ENCODE results near the gene ACACA. TPM values are rescaled to one million over a fixed set of nuclear protein-coding genes. Genes with fewer than 3 reads are reported as not detected.
"Not testable (repeated sequence)": the region's sequence is repeated elsewhere in the genome, so short reads cannot be mapped to it uniquely, and the experiment has no call there.

ACACA gene
- total RNA-seq, 2 experiments from 2014 or later, result 45.1 to 45.9 TPM

DNA sequence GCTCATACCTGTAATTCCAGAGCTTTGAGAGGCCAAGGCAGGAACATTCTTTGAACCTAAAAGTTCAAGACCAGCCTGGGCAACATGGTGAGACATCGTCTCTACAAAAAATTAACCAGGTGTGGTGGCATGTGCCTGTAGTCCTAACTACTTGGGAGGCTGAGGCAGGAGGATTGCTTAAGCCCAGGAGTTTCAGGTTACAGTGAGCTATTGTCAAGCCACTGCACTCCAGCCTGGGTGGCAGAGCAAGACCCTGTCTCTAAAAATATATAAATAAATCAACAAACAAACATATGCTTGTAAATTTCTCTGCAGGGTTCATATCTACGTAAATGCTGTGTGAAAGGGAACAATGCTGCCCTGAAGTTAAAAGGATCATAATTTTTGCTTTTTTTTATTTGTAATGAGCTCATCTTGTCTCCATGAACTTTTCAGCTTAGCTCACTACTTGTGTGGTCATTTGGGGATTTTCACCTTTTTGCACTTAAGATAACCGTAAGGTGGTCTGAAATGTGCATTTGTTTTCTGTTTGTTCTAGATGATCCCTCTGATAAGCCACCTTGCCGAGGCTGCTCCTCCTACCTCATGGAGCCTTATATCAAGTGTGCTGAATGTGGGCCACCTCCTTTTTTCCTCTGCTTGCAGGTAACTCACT is 16.5 kb upstream of the ACACA start:
- no peak for DNase-seq
- H3K27ac Mint-ChIP-seq, result peak overlapping the region; percentile 76
- H3K4me3 Mint-ChIP-seq, result no peak overlapping the region
- no peaks in the 10 kb centered on the region for H3K9me3 Mint-ChIP-seq
- POLR2A ChIA-PET, result interaction anchor here (0.7 kb wide), 1 partner anchor 15 kb away, joined by 3 read pairs; no protein-coding TSS in a partner anchor
- no peaks in the 10 kb centered on the region for H3K27me3 Mint-ChIP-seq
- peaks cover 15% of the 10 kb centered on the region for H3K36me3 Mint-ChIP-seq
- peaks cover 6% of the 10 kb centered on the region for H3K4me1 Mint-ChIP-seq
- no peak for ATAC-seq (ENCODE audit: low read depth)

DNA sequence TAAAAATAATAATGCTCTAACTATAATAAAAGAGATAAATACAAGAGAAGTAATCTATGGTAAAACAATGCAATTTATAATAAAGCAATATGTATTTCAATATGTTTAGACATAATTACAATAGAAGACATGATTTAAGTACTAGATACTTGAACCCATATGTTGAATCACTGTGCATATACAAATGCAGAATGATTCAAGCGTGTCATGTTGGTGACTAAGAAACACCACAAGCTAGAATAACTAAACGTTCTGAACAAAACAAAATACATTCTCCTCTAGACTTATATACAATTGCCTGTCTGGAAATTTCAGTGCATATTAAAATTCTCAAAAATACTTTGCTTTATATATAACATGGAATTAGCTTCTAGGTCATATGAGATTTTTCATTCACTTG is 11.2 kb upstream of the ACACA start:
- no peaks in the 10 kb centered on the region for H3K9me3 Mint-ChIP-seq
- no peak overlapping the region for H3K4me3 Mint-ChIP-seq
- no peak overlapping the region for H3K27ac Mint-ChIP-seq
- DNase-seq (no peak), ATAC-seq (ENCODE audit: low read depth) (no peak)
- POLR2A ChIA-PET, result no interaction called here
- peaks cover 3% of the 10 kb centered on the region for H3K4me1 Mint-ChIP-seq
- H3K27me3 Mint-ChIP-seq, result no peaks in the 10 kb centered on the region
- H3K36me3 Mint-ChIP-seq, result peaks cover 19% of the 10 kb centered on the region

DNA sequence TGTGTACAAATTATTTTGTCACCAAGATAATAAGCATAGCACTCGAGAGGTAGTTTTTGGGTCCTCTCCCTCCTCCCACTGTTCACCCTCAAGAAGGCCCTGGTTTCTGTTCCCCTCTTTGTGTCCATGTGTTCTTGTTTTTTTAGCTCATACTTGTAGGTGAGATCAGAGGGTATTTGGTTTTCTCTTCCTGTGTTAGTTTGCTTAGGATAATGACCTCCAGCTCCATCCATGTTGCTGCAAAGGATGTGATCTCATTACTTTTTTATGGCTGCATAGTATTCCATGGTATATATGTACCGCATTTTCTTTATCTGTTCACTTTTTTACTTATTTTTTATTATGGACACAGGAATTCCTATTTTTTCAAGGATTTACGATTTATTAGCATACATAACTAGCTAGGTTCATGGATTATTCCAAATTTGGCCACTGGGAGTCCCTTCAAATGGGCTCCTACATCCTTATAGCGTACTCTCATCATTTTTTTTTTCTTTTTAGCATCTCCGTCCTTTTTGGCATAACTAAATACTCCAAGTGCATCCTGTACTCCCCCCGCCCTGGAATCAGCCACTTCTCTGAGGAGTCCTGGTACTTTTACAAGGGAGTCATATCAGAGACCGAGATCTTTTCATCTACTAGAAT is 7.4 kb upstream of the ACACA start:
- Mint-ChIP-seq H3K27ac (no peak overlapping the region), H3K27me3 (no peaks in the 10 kb centered on the region), H3K9me3 (no peaks in the 10 kb centered on the region), H3K4me3 (no peak overlapping the region), H3K4me1 (peaks cover 5% of the 10 kb centered on the region), H3K36me3 (peaks cover 37% of the 10 kb centered on the region)
- ATAC-seq (ENCODE audit: low read depth) (no peak), DNase-seq (no peak)
- POLR2A ChIA-PET, result no interaction called here

GRCh38 chr17:37410357-37410756 is 3.7 kb upstream of the ACACA start:
- H3K27ac Mint-ChIP-seq, result no peak overlapping the region
- no peak for ATAC-seq (ENCODE audit: low read depth)
- H3K4me3 Mint-ChIP-seq, result no peak overlapping the region
- no peaks in the 10 kb centered on the region for H3K9me3 Mint-ChIP-seq
- no peak for DNase-seq
- H3K36me3 Mint-ChIP-seq, result peaks cover 36% of the 10 kb centered on the region
- H3K27me3 Mint-ChIP-seq, result no peaks in the 10 kb centered on the region
- POLR2A ChIA-PET, result interaction anchor here (1.1 kb wide), 1 partner anchor 9 kb away, joined by 4 read pairs; no protein-coding TSS in a partner anchor
- H3K4me1 Mint-ChIP-seq, result peaks cover 21% of the 10 kb centered on the region

- POLR2A ChIA-PET, result interaction anchor here (1.1 to 1.5 kb wide), 6 partner anchors 14 to 863 kb away, joined by 3 to 24 read pairs (median 5); partner anchors contain the start of genes GGNBP2 and SYNRG
- H3K9me3 Mint-ChIP-seq; H3K27me3 Mint-ChIP-seq; DNase-seq; ATAC-seq (ENCODE audit: low read depth): not testable (repeated sequence)
- H3K4me1 Mint-ChIP-seq, result peaks cover 38% of the 10 kb centered on the region
- H3K36me3 Mint-ChIP-seq, result peaks cover 35% of the 10 kb centered on the region
- peak overlapping the region; percentile 94 for H3K27ac Mint-ChIP-seq
- H3K4me3 Mint-ChIP-seq, result peak overlapping the region; percentile 97
These were observed 1.5 kb upstream of the ACACA start for GRCh38 chr17:37408145-37408479.

GRCh38 chr17:37405955-37406634 is 541 bp downstream of the ACACA start:
- DNase-seq (no peak), ATAC-seq (ENCODE audit: low read depth) (no peak)
- Mint-ChIP-seq H3K27me3 (no peaks in the 10 kb centered on the region), H3K4me3 (peak overlapping the region; percentile 97), H3K4me1 (peaks cover 44% of the 10 kb centered on the region), H3K27ac (peak overlapping the region; percentile 95), H3K36me3 (peaks cover 26% of the 10 kb centered on the region), H3K9me3 (no peaks in the 10 kb centered on the region)
- POLR2A ChIA-PET, result interaction anchor here (1.1 kb wide), 1 partner anchor 33 kb away, joined by 4 read pairs; no protein-coding TSS in a partner anchor

- H3K27me3 Mint-ChIP-seq; H3K9me3 Mint-ChIP-seq; DNase-seq; ATAC-seq (ENCODE audit: low read depth): not testable (repeated sequence)
- Mint-ChIP-seq H3K27ac (peak overlapping the region; percentile 95), H3K4me1 (peaks cover 44% of the 10 kb centered on the region), H3K36me3 (peaks cover 21% of the 10 kb centered on the region), H3K4me3 (peak overlapping the region; percentile 97)
- POLR2A ChIA-PET, result interaction anchor here (1.1 to 1.4 kb wide), 2 partner anchors 24 to 32 kb away, joined by 4 to 7 read pairs; no protein-coding TSS in a partner anchor
These were observed 1.1 kb downstream of the ACACA start for GRCh38 chr17:37405522-37405921.

GRCh38 chr17:37400505-37400904 is 6.1 kb downstream of the ACACA start:
- H3K36me3 Mint-ChIP-seq, result peaks cover 11% of the 10 kb centered on the region
- H3K9me3 Mint-ChIP-seq, result no peaks in the 10 kb centered on the region
- peaks cover 33% of the 10 kb centered on the region for H3K4me1 Mint-ChIP-seq
- no peak overlapping the region for H3K27ac Mint-ChIP-seq
- H3K27me3 Mint-ChIP-seq, result no peaks in the 10 kb centered on the region
- DNase-seq (no peak), ATAC-seq (ENCODE audit: low read depth) (no peak)
- no peak overlapping the region for H3K4me3 Mint-ChIP-seq
- POLR2A ChIA-PET, result no interaction called here

DNA sequence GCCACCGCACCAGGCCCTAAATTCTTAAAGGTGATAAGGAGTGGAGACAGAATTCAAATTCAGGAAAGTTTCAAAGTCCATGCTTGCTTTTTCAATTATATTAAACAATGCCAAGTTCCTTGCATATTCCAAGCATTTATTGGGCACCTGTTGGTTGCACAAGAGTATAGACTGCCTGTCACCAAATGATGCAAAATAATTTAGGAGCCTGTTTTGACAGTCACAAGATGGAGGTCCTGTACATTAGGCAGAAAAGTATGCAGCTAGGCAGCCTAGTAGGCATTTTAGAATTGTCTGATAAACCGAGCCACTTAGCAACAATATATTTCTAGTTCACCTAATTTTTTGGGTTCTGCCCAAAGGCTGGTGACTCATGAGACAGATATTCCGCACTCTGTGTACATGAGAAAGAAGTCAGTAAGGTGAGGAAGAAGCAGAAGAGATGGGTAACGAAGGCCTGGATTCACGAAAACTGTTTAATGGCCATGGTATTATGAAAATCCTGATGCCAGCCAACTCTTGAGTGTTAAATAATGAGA is 7.3 kb downstream of the ACACA start:
- no peak for DNase-seq
- Mint-ChIP-seq H3K4me1 (peaks cover 24% of the 10 kb centered on the region), H3K4me3 (no peak overlapping the region), H3K27ac (no peak overlapping the region), H3K36me3 (peaks cover 4% of the 10 kb centered on the region), H3K27me3 (no peaks in the 10 kb centered on the region), H3K9me3 (no peaks in the 10 kb centered on the region)
- POLR2A ChIA-PET, result no interaction called here
- ATAC-seq (ENCODE audit: low read depth), result no peak

DNA sequence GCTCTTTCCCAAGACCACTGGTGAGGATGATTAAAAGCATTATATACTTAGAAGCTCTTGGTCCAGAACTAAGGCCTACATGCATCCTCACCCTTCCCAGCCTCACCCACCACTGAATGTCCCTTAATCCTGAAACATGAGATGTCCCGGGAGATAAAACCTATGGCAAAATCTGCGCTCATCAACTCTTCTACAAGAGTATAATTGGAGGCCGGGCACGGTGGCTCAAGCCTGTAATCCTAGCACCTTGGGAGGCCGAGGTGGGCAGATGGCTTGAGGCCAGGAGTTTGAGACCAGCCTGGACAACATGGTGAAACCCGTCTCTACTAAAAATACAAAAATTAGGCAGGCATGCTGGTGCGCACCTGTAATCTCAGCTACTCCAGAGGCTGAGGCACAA is 13.3 kb downstream of the ACACA start:
- H3K36me3 Mint-ChIP-seq, result no peaks in the 10 kb centered on the region
- H3K4me3 Mint-ChIP-seq, result no peak overlapping the region
- no peaks in the 10 kb centered on the region for H3K9me3 Mint-ChIP-seq
- peaks cover 23% of the 10 kb centered on the region for H3K4me1 Mint-ChIP-seq
- no peak for ATAC-seq (ENCODE audit: low read depth)
- DNase-seq, result no peak
- POLR2A ChIA-PET, result no interaction called here
- H3K27me3 Mint-ChIP-seq, result no peaks in the 10 kb centered on the region
- H3K27ac Mint-ChIP-seq, result no peak overlapping the region

- H3K4me1 Mint-ChIP-seq, result peaks cover 19% of the 10 kb centered on the region
- H3K36me3 Mint-ChIP-seq, result no peaks in the 10 kb centered on the region
- DNase-seq, result no peak
- ATAC-seq (ENCODE audit: low read depth), result peak; percentile 77
- POLR2A ChIA-PET, result interaction anchor here (1.0 kb wide), 1 partner anchor 32 kb away, joined by 4 read pairs; no protein-coding TSS in a partner anchor
- H3K27me3 Mint-ChIP-seq, result no peaks in the 10 kb centered on the region
- H3K4me3 Mint-ChIP-seq, result peak overlapping the region; percentile 27
- no peaks in the 10 kb centered on the region for H3K9me3 Mint-ChIP-seq
- peak overlapping the region; percentile 55 for H3K27ac Mint-ChIP-seq
These were observed 14.5 kb downstream of the ACACA start for GRCh38 chr17:37392024-37392590.

DNA sequence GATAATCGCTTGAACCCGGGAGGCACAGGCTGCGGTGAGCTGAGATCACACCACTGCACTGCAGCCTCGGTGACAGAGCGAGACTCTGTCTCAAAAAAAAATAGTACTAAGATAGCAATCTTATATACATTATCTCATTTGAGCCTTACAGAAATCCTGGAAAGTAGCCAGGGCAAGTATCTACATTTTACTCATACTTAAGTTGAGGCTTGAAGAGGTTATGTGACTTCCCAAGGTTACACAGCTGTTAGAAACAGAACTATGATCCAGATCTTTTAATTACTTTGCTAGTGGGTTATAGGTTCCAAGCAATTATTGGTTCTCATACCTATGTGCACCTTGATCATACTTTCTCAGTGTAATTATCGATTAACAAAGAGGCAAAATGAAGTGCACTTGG is 15.5 kb downstream of the ACACA start:
- POLR2A ChIA-PET, result interaction anchor here (1.0 kb wide), 1 partner anchor 16 kb away, joined by 3 read pairs; no protein-coding TSS in a partner anchor

DNA sequence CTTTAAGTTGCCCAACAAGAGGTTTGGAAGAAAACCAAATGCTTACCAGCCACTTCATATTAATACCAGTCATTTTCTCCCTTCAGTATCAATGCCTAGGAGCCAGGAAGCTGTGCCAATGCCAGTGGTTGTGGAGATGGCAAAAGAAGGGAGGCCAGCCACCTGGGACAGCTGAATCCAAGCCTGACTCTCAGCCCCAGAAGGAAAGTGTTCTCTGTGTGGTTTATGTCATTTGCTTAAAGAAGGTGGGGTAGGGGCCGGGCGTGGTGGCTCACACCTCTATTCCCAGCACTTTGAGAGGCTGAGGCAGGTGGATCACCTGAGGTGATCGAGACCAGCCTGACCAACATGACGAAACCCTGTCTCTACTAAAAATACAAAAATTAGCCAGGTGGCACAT is 17.5 kb downstream of the ACACA start:
- Mint-ChIP-seq H3K36me3 (no peaks in the 10 kb centered on the region), H3K9me3 (no peaks in the 10 kb centered on the region), H3K27me3 (no peaks in the 10 kb centered on the region), H3K27ac (no peak overlapping the region), H3K4me3 (no peak overlapping the region), H3K4me1 (peaks cover 19% of the 10 kb centered on the region)
- POLR2A ChIA-PET, result no interaction called here
- DNase-seq, result no peak
- ATAC-seq (ENCODE audit: low read depth), result no peak

More for the DNA sequence above, 15.5 kb downstream of the ACACA start:
- Mint-ChIP-seq H3K4me1 (peaks cover 19% of the 10 kb centered on the region), H3K27me3 (no peaks in the 10 kb centered on the region), H3K9me3 (no peaks in the 10 kb centered on the region), H3K36me3 (no peaks in the 10 kb centered on the region), H3K4me3 (no peak overlapping the region), H3K27ac (no peak overlapping the region)
- ATAC-seq (ENCODE audit: low read depth) (no peak), DNase-seq (no peak)
